Activated T-helper 2 cell treated with anti-CD3 and anti-CD28 coated beads, Interferon-gamma antibody, Interleukin-2, Interleukin-4, amounts not matched to agents 10 μg/mL and 5 μg/mL and 100 μg/mL, durations not matched to agents 14 hours and 24 hours and 36 hours (primary cell): ENCODE measurements around the gene CRYGA. TPM values are rescaled to one million over a fixed set of nuclear protein-coding genes. Genes with fewer than 3 reads are reported as not detected.

ENCODE experiments used
- DNase-seq: peaks from one replicate; pipeline ENCODE4 v3.0.0; 2021; ENCODE audit warnings: low spot score
- H3K27ac Mint-ChIP-seq: one replicate; pipeline ENCODE4 v1.8.0; 2021; ENCODE audit warnings: mixed read lengths
- H3K27me3 Mint-ChIP-seq: one replicate; pipeline ENCODE4 v1.8.0; 2021; ENCODE audit warnings: low read depth, mixed read lengths
- H3K36me3 Mint-ChIP-seq: one replicate; pipeline ENCODE4 v1.8.0; 2021; ENCODE audit warnings: low read depth, mixed read lengths
- H3K4me1 Mint-ChIP-seq: one replicate; pipeline ENCODE4 v1.8.0; 2021; ENCODE audit warnings: low read depth, mixed read lengths
- H3K4me3 Mint-ChIP-seq: one replicate; pipeline ENCODE4 v1.8.0; 2021; ENCODE audit warnings: low read depth, mild to moderate bottlenecking, moderate library complexity, mixed read lengths
- H3K9me3 Mint-ChIP-seq: one replicate; pipeline ENCODE4 v1.8.0; 2021; ENCODE audit warnings: mixed read lengths
- intact Hi-C: fragments of 100-400 bp; cut with micrococcal nuclease; formaldehyde crosslinking; loops from one replicate; pipeline ENCODE4 v1.15.1; 2023
- total RNA-seq: library from RNA; stranded (reverse); gene quantifications from 2 replicates; pipeline ENCODE4 v1.2.3, GENCODE V29; 2022

The CRYGA gene
- total RNA-seq, 1 donor from 2014 or later, result not detected

GRCh38 chr2:208183972-208184705 lies 20.8 kb upstream of the CRYGA start:
- no peak overlapping the region for H3K4me3 Mint-ChIP-seq
- no peaks in the 10 kb centered on the region for H3K9me3 Mint-ChIP-seq
- no peaks in the 10 kb centered on the region for H3K36me3 Mint-ChIP-seq
- H3K4me1 Mint-ChIP-seq, result no peaks in the 10 kb centered on the region
- intact Hi-C loops, result no loop called here
- no peak for DNase-seq
- peaks cover 34% of the 10 kb centered on the region for H3K27me3 Mint-ChIP-seq
- H3K27ac Mint-ChIP-seq, result no peak overlapping the region

- DNase-seq, result no peak
- Mint-ChIP-seq H3K27ac (no peak overlapping the region), H3K27me3 (peaks cover 34% of the 10 kb centered on the region), H3K9me3 (no peaks in the 10 kb centered on the region), H3K4me1 (no peaks in the 10 kb centered on the region), H3K36me3 (no peaks in the 10 kb centered on the region), H3K4me3 (no peak overlapping the region)
- intact Hi-C loops, result no loop called here
Observed at GRCh38 chr2:208183526-208183925, 20.1 kb upstream of the CRYGA start.

- Mint-ChIP-seq H3K4me1 (no peaks in the 10 kb centered on the region), H3K36me3 (no peaks in the 10 kb centered on the region), H3K9me3 (no peaks in the 10 kb centered on the region), H3K27me3 (peaks cover 34% of the 10 kb centered on the region), H3K4me3 (no peak overlapping the region), H3K27ac (no peak overlapping the region)
- intact Hi-C loops, result no loop called here
- DNase-seq, result no peak
Observed at GRCh38 chr2:208182835-208183234, 19.4 kb upstream of the CRYGA start.

- H3K36me3 Mint-ChIP-seq, result no peaks in the 10 kb centered on the region
- DNase-seq, result no peak
- intact Hi-C loops, result loop anchor here (10.0 kb wide), 1 partner anchor 1026 kb away; no protein-coding TSS in a partner anchor
- peaks cover 3% of the 10 kb centered on the region for H3K4me1 Mint-ChIP-seq
- no peak overlapping the region for H3K27ac Mint-ChIP-seq
- no peaks in the 10 kb centered on the region for H3K9me3 Mint-ChIP-seq
- no peak overlapping the region for H3K4me3 Mint-ChIP-seq
- peaks cover 25% of the 10 kb centered on the region for H3K27me3 Mint-ChIP-seq
Observed at GRCh38 chr2:208179028-208179609, 15.7 kb upstream of the CRYGA start.

DNA sequence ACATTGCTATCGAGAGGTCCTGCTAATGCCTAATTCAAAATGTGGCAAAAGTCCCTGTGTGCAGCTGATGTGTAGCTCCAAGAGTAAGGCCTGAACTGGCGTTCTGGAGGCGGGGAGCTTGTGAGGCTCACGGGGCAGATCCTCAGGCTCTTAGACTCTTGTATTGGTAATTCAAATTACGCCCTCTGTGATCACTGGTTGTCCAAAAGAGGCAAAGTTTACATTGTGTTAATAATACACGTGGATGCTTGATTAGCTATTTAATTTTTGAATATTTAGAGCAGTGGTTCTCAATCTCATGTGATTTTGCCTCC lies 12.4 kb upstream of the CRYGA start:
- no peak for DNase-seq
- intact Hi-C loops, result loop anchor here (1.0 to 10.0 kb wide), 2 partner anchors 79 to 1029 kb away; no protein-coding TSS in a partner anchor
- Mint-ChIP-seq H3K9me3 (no peaks in the 10 kb centered on the region), H3K4me3 (no peak overlapping the region), H3K4me1 (peaks cover 3% of the 10 kb centered on the region), H3K27ac (no peak overlapping the region), H3K27me3 (peaks cover 8% of the 10 kb centered on the region), H3K36me3 (no peaks in the 10 kb centered on the region)

- no peaks in the 10 kb centered on the region for H3K36me3 Mint-ChIP-seq
- peaks cover 3% of the 10 kb centered on the region for H3K4me1 Mint-ChIP-seq
- DNase-seq, result peak; percentile 32
- H3K27me3 Mint-ChIP-seq, result peaks cover 8% of the 10 kb centered on the region
- intact Hi-C loops, result loop anchor here (1.0 to 10.0 kb wide), 2 partner anchors 79 to 1030 kb away; no protein-coding TSS in a partner anchor
- no peak overlapping the region for H3K4me3 Mint-ChIP-seq
- H3K27ac Mint-ChIP-seq, result no peak overlapping the region
- H3K9me3 Mint-ChIP-seq, result no peaks in the 10 kb centered on the region
Observed at GRCh38 chr2:208175069-208175839, 11.9 kb upstream of the CRYGA start.

GRCh38 chr2:208174144-208174543 lies 10.8 kb upstream of the CRYGA start:
- H3K4me1 Mint-ChIP-seq, result peaks cover 3% of the 10 kb centered on the region
- no peaks in the 10 kb centered on the region for H3K36me3 Mint-ChIP-seq
- no peaks in the 10 kb centered on the region for H3K9me3 Mint-ChIP-seq
- H3K27ac Mint-ChIP-seq, result no peak overlapping the region
- H3K4me3 Mint-ChIP-seq, result no peak overlapping the region
- H3K27me3 Mint-ChIP-seq, result peaks cover 8% of the 10 kb centered on the region
- DNase-seq, result no peak
- intact Hi-C loops, result loop anchor here (10.0 kb wide), 1 partner anchor 1031 kb away; no protein-coding TSS in a partner anchor

DNA sequence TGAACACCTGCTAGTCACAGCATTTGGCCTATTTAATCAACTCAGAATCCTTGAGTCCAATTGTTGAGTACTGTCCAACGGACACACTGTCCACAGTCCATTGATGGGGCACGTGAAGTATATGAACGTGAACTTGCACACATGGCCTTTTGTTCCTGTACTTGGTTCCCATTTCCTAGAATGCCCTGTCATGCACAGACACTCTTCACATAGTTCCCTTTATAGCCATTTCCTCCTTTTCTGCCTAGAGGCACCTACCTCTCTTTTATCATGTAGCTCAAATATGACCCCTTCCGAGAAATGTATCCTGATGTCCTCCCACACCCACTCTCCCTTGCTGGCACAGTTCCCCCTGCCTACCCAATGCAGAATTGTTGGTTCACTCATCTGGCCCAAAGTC lies 8.7 kb upstream of the CRYGA start:
- peaks cover 3% of the 10 kb centered on the region for H3K4me1 Mint-ChIP-seq
- H3K9me3 Mint-ChIP-seq, result no peaks in the 10 kb centered on the region
- H3K27me3 Mint-ChIP-seq, result peaks cover 8% of the 10 kb centered on the region
- H3K4me3 Mint-ChIP-seq, result no peak overlapping the region
- DNase-seq, result no peak
- intact Hi-C loops, result loop anchor here (10.0 kb wide), 1 partner anchor 1033 kb away; no protein-coding TSS in a partner anchor
- H3K27ac Mint-ChIP-seq, result no peak overlapping the region
- no peaks in the 10 kb centered on the region for H3K36me3 Mint-ChIP-seq

- Mint-ChIP-seq H3K9me3 (no peaks in the 10 kb centered on the region), H3K27me3 (peaks cover 15% of the 10 kb centered on the region), H3K36me3 (no peaks in the 10 kb centered on the region), H3K4me3 (no peak overlapping the region), H3K4me1 (no peaks in the 10 kb centered on the region), H3K27ac (no peak overlapping the region)
- no peak for DNase-seq
- intact Hi-C loops, result no loop called here
Observed at GRCh38 chr2:208164951-208165755, 1.8 kb upstream of the CRYGA start.

- no peak overlapping the region for H3K27ac Mint-ChIP-seq
- H3K27me3 Mint-ChIP-seq, result peaks cover 7% of the 10 kb centered on the region
- no peak for DNase-seq
- H3K4me3 Mint-ChIP-seq, result no peak overlapping the region
- H3K4me1 Mint-ChIP-seq, result no peaks in the 10 kb centered on the region
- intact Hi-C loops, result no loop called here
- H3K9me3 Mint-ChIP-seq, result no peaks in the 10 kb centered on the region
- no peaks in the 10 kb centered on the region for H3K36me3 Mint-ChIP-seq
Observed at GRCh38 chr2:208156439-208156838, 7.0 kb downstream of the CRYGA start.

GRCh38 chr2:208153156-208153555 lies 10.2 kb downstream of the CRYGA start:
- H3K27me3 Mint-ChIP-seq, result peaks cover 17% of the 10 kb centered on the region
- H3K36me3 Mint-ChIP-seq, result no peaks in the 10 kb centered on the region
- H3K4me3 Mint-ChIP-seq, result no peak overlapping the region
- H3K9me3 Mint-ChIP-seq, result no peaks in the 10 kb centered on the region
- no peak for DNase-seq
- intact Hi-C loops, result no loop called here
- H3K4me1 Mint-ChIP-seq, result no peaks in the 10 kb centered on the region
- H3K27ac Mint-ChIP-seq, result no peak overlapping the region

DNA sequence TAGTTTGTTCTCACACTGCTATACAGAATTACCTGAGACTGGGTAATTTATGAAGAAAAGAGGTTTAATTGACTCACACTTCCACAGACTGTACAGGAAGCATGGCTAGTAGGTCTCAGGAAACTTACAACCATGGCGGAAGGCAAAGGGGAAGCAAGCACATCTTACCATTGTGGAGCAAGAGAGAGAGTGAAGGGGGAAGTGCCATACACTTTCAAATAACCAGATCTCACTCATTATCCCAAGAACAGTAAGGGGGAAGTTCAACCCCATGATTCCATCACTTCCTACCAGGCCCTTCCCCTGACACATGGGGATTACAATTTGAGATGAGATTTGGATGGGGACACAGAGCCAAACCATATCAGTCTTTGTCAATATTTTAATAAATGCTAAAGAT lies 12.4 kb downstream of the CRYGA start:
- intact Hi-C loops, result no loop called here
- Mint-ChIP-seq H3K4me3 (no peak overlapping the region), H3K36me3 (no peaks in the 10 kb centered on the region), H3K9me3 (no peaks in the 10 kb centered on the region), H3K27ac (no peak overlapping the region), H3K27me3 (peaks cover 16% of the 10 kb centered on the region), H3K4me1 (no peaks in the 10 kb centered on the region)
- DNase-seq, result no peak
